Stimulated activated memory B cell treated with anti-CD40 and anti-IgM and Interleukin-4, amounts not matched to agents 10 μg/mL and 1 μg/mL and 100 μg/mL, for 72 hours (primary cell): ENCODE results near the gene BMP2K.

Source experiments
- ATAC-seq: fragments of 150-1000 bp; cut with Tn5 transposase; 2 replicates; pipeline ENCODE4 v1.10.0; 2021
- H3K27ac Mint-ChIP-seq: one replicate; pipeline ENCODE4 v1.8.0; 2022; ENCODE audit warnings: mild to moderate bottlenecking, mixed read lengths
- H3K27me3 Mint-ChIP-seq: one replicate; pipeline ENCODE4 v1.8.0; 2022; ENCODE audit warnings: mixed read lengths
- H3K36me3 Mint-ChIP-seq: one replicate; pipeline ENCODE4 v1.8.0; 2022; ENCODE audit warnings: mixed read lengths
- H3K4me1 Mint-ChIP-seq: one replicate; pipeline ENCODE4 v1.8.0; 2022; ENCODE audit warnings: mixed read lengths
- H3K4me3 Mint-ChIP-seq: one replicate; pipeline ENCODE4 v1.8.0; 2022; ENCODE audit warnings: mild to moderate bottlenecking, moderate library complexity, mixed read lengths
- H3K9me3 Mint-ChIP-seq: one replicate; pipeline ENCODE4 v1.8.0; 2022; ENCODE audit warnings: mixed read lengths

The BMP2K gene

DNA sequence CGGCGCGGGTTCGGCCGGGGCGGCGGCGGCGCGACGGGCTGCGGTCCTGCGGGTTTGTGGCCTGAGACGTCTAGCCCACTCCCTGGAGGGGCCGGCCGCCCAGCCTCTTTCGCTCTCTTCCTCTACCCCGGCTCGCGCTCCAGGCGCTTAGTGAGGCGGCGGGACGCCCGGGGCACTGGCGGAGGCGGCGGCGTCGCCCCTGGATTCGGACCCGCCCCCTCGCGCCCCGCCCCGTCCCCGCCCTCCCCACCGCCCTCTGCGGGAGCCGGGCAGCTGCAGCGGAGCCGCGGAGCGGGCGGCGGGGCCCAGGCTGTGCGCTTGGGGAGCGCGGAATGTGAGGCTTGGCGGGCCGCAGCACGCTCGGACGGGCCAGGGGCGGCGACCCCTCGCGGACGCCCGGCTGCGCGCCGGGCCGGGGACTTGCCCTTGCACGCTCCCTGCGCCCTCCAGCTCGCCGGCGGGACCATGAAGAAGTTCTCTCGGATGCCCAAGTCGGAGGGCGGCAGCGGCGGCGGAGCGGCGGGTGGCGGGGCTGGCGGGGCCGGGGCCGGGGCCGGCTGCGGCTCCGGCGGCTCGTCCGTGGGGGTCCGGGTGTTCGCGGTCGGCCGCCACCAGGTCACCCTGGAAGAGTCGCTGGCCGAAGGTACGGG is at the start of gene BMP2K:
TSS of gene BMP2K (plus strand) at position 272 of the 650 bp plus-strand sequence. CDS start at position 466, 194 bp downstream.
- H3K4me3 Mint-ChIP-seq: no peak within 1 kb of the TSS
- H3K9me3 Mint-ChIP-seq: no peaks in the 10 kb centered on the region
- H3K4me1 Mint-ChIP-seq: peaks cover 23% of the 10 kb centered on the region
- H3K36me3 Mint-ChIP-seq: no peaks in the 10 kb centered on the region
- no peaks in the 10 kb centered on the region for H3K27me3 Mint-ChIP-seq
- ATAC-seq: peak; percentile 92
- peak within 1 kb of the TSS; percentile 96 for H3K27ac Mint-ChIP-seq

DNA sequence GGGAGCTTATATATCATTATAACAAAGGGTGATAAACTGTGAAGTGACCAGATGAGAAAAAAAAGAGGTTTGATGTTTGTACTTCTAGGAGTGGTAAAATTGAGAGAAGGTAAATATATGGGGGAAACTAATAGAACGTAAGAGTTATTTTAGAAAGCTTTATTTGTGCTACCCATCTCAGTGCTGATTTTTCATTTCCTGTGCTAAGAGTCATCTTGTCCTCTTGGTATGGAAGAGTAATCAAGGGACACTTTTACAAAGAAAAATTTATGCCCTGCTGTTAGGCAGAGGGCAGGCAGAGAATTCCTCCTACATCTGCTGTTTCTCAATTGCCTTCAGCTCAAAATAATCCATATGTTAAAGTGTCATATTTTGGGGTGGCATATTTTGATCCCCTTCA is 49.6 kb upstream of the BMP2K start:
- Mint-ChIP-seq H3K27ac (peak overlapping the region; percentile 50), H3K9me3 (no peaks in the 10 kb centered on the region), H3K4me1 (peaks cover 24% of the 10 kb centered on the region), H3K4me3 (no peak overlapping the region), H3K36me3 (no peaks in the 10 kb centered on the region), H3K27me3 (no peaks in the 10 kb centered on the region)
- no peak for ATAC-seq

GRCh38 chr4:78732332-78733104 is 43.6 kb upstream of the BMP2K start:
- H3K27ac Mint-ChIP-seq: no peak overlapping the region
- peaks cover 36% of the 10 kb centered on the region for H3K4me1 Mint-ChIP-seq
- no peak for ATAC-seq
- no peaks in the 10 kb centered on the region for H3K27me3 Mint-ChIP-seq
- H3K36me3 Mint-ChIP-seq: no peaks in the 10 kb centered on the region
- no peak overlapping the region for H3K4me3 Mint-ChIP-seq
- H3K9me3 Mint-ChIP-seq: no peaks in the 10 kb centered on the region

DNA sequence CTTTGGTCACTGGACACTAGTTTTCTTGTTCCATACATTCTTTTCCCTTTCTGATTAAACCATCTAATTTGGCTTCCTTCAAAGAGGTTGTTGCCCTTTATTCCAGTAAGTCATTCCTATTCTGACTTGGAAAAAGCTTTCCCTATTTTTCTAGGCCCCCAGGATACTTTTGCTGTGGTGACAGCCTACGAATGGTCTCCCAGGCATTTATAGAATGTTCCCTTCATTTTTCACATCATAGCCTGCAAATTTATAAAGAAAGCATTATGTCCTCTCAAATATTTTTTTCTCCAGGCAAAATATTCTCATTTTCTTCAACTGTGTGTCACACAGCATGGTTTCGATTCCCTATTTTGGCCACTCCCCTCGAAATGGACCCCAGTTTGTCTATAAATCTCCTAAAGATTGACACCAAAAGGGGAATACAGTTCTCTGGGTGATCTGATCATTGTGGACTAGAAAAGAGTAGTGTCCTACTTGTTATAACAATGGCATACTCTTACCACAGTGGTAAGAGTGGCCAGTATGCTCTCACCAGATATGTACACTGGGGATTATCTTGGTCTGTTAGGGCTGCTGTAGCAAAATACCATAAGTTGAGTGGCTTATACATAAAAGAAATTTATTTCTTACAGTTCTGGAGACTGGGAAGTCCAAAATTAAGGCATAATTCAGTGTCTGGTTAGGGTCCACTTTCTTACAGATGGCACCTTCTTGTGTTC is 41.5 kb upstream of the BMP2K start:
- peaks cover 42% of the 10 kb centered on the region for H3K4me1 Mint-ChIP-seq
- ATAC-seq: no peak
- no peak overlapping the region for H3K4me3 Mint-ChIP-seq
- no peaks in the 10 kb centered on the region for H3K36me3 Mint-ChIP-seq
- H3K9me3 Mint-ChIP-seq: no peaks in the 10 kb centered on the region
- peak overlapping the region; percentile 67 for H3K27ac Mint-ChIP-seq
- no peaks in the 10 kb centered on the region for H3K27me3 Mint-ChIP-seq

DNA sequence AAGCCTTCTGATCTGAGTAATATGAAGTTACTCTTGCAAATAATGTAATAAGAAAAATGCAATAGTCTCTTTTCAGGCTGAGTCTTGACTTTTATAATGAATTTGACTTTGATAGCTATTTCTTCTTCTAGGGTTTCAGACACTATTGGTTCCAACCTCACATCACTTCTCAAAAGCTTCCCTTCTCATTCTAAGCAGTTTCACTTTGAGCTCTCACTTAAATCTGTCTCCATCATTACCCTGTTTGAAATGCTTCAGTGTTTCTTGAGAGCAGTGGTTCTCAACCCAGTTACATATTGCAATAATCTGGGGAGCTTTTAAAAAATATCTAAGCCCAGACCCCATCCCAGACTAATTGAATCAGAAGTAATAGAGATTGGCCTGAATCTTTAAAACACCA is 40.5 kb upstream of the BMP2K start:
- no peak overlapping the region for H3K4me3 Mint-ChIP-seq
- no peaks in the 10 kb centered on the region for H3K36me3 Mint-ChIP-seq
- H3K27me3 Mint-ChIP-seq: no peaks in the 10 kb centered on the region
- H3K4me1 Mint-ChIP-seq: peaks cover 42% of the 10 kb centered on the region
- H3K9me3 Mint-ChIP-seq: no peaks in the 10 kb centered on the region
- peak; percentile 73 for ATAC-seq
- H3K27ac Mint-ChIP-seq: peak overlapping the region; percentile 89

GRCh38 chr4:78737035-78737434 is 39.1 kb upstream of the BMP2K start:
- ATAC-seq: peak; percentile 71
- Mint-ChIP-seq H3K27ac (peak overlapping the region; percentile 89), H3K27me3 (no peaks in the 10 kb centered on the region), H3K4me1 (peaks cover 44% of the 10 kb centered on the region), H3K4me3 (no peak overlapping the region), H3K9me3 (no peaks in the 10 kb centered on the region), H3K36me3 (no peaks in the 10 kb centered on the region)

DNA sequence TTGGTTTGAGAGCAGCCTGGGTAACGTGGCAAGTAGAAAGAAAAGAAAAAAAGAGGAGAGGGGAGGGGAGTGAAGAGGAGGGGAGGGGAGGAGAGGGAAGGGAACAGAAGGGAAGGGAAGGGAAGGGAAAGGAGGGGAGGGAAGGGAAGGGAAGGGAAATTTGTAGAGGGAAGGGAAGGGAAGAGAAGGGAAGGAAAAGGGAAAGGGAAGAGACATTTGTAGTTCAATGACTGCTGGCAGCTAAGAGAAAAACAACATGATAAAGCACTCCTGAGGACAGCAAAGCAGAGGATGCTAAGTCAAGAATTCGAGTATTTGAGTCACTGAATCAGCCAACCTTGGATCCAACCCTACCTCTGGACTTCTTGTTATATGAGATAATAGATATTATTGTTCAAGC is 38.2 kb upstream of the BMP2K start:
- Mint-ChIP-seq H3K9me3 (no peaks in the 10 kb centered on the region), H3K27me3 (no peaks in the 10 kb centered on the region), H3K4me1 (peaks cover 50% of the 10 kb centered on the region), H3K36me3 (no peaks in the 10 kb centered on the region), H3K27ac (peak overlapping the region; percentile 89), H3K4me3 (no peak overlapping the region)
- no peak for ATAC-seq

DNA sequence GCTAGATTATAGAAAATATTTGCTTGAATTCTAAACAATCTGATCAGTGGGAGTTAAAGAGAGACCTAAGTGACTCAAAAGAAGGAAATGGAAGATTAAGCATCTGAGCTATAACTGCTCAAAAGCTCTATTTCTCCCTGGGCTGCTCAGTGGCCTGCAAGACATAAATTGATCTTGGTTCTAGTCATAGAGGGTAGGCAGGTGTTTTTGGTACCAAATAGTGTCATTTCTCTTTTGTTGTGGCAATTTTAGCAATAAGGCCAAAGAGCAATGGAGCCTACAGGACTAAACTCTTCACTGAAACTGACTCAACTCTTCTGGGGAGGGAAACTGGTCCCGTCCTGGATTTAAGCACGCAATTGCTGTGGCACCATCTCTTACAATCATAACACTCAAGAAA is 33.9 kb upstream of the BMP2K start:
- no peaks in the 10 kb centered on the region for H3K9me3 Mint-ChIP-seq
- peak overlapping the region; percentile 76 for H3K27ac Mint-ChIP-seq

GRCh38 chr4:78747475-78747922 is 28.7 kb upstream of the BMP2K start:
- ATAC-seq: no peak
- H3K4me3 Mint-ChIP-seq: no peak overlapping the region
- H3K4me1 Mint-ChIP-seq: peaks cover 36% of the 10 kb centered on the region
- no peak overlapping the region for H3K27ac Mint-ChIP-seq
- H3K9me3 Mint-ChIP-seq: no peaks in the 10 kb centered on the region
- H3K27me3 Mint-ChIP-seq: no peaks in the 10 kb centered on the region
- H3K36me3 Mint-ChIP-seq: no peaks in the 10 kb centered on the region

More for the DNA sequence above, 33.9 kb upstream of the BMP2K start:
- H3K36me3 Mint-ChIP-seq: no peaks in the 10 kb centered on the region
- H3K4me3 Mint-ChIP-seq: no peak overlapping the region
- H3K27me3 Mint-ChIP-seq: no peaks in the 10 kb centered on the region
- H3K4me1 Mint-ChIP-seq: peaks cover 18% of the 10 kb centered on the region
- ATAC-seq: peak; percentile 74

- ATAC-seq: no peak
- no peak overlapping the region for H3K27ac Mint-ChIP-seq
- no peaks in the 10 kb centered on the region for H3K27me3 Mint-ChIP-seq
- H3K4me3 Mint-ChIP-seq: no peak overlapping the region
- peaks cover 45% of the 10 kb centered on the region for H3K4me1 Mint-ChIP-seq
- no peaks in the 10 kb centered on the region for H3K36me3 Mint-ChIP-seq
- H3K9me3 Mint-ChIP-seq: no peaks in the 10 kb centered on the region
Observed at GRCh38 chr4:78748381-78748780, 27.8 kb upstream of the BMP2K start.

DNA sequence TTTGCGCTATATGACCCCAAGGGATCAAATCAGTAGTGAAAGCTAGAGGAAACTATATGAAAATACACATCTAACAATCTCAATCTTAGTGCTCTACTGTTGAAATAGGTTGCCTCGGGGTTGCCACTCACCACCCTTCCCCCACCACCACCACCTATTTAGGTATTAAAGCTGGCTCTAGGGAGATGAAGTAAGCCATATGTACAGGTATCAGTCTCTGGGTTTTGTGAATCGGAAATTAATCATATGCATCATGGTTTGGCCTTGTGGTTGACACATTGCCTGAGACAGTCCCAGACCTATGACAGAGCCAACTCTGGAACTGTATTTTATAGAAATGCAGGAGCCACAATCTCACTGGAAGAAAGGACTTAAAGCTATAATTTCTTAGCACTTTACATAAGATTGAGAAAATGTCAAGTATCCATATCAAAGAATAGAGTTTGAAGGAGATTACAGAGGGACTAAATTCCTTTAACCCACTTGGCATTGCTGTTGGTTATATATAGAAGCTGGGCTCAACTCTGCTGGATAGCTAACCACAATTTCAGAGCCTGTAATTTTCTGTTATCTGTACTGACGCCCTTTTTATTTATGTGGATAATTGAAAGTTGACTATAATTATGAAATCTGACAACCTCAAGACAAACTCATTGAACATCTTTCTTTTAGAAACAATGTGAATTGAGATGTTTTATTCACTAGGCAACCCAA is 26.7 kb upstream of the BMP2K start:
- peak overlapping the region; percentile 50 for H3K4me3 Mint-ChIP-seq
- peak overlapping the region; percentile 99 for H3K27ac Mint-ChIP-seq
- H3K9me3 Mint-ChIP-seq: no peaks in the 10 kb centered on the region
- H3K27me3 Mint-ChIP-seq: no peaks in the 10 kb centered on the region
- no peaks in the 10 kb centered on the region for H3K36me3 Mint-ChIP-seq
- ATAC-seq: peak; percentile 71
- peaks cover 49% of the 10 kb centered on the region for H3K4me1 Mint-ChIP-seq

- Mint-ChIP-seq H3K9me3 (no peaks in the 10 kb centered on the region), H3K36me3 (no peaks in the 10 kb centered on the region), H3K4me3 (peak overlapping the region; percentile 77), H3K27ac (peak overlapping the region; percentile 99), H3K4me1 (peaks cover 49% of the 10 kb centered on the region), H3K27me3 (no peaks in the 10 kb centered on the region)
- ATAC-seq: peak; percentile 96
Observed at GRCh38 chr4:78749972-78750727, 26.0 kb upstream of the BMP2K start.

GRCh38 chr4:78753091-78753490 is 23.1 kb upstream of the BMP2K start:
- peak; percentile 21 for ATAC-seq
- no peaks in the 10 kb centered on the region for H3K27me3 Mint-ChIP-seq
- peak overlapping the region; percentile 99 for H3K27ac Mint-ChIP-seq
- no peaks in the 10 kb centered on the region for H3K36me3 Mint-ChIP-seq
- H3K9me3 Mint-ChIP-seq: no peaks in the 10 kb centered on the region
- H3K4me3 Mint-ChIP-seq: no peak overlapping the region
- peaks cover 70% of the 10 kb centered on the region for H3K4me1 Mint-ChIP-seq

DNA sequence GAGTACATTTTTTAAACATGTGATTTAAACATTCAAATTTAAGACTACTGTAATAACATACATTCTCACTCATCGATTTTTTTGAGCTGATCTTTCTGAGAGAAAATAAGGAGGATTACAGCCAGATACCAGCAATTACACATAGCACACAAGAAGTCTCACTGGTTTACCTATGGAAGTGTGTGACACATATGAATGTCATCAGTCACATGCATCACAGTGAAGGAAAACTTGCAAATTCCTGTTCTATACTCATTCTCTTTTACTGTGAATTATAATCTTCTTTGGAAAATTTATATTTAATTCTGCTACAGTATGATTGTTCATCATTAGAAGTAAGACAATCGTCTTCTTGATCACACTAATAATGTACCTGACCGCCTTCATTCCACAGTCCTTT is 21.3 kb upstream of the BMP2K start:
- H3K36me3 Mint-ChIP-seq: no peaks in the 10 kb centered on the region
- H3K4me3 Mint-ChIP-seq: no peak overlapping the region
- H3K9me3 Mint-ChIP-seq: no peaks in the 10 kb centered on the region
- no peak overlapping the region for H3K27ac Mint-ChIP-seq
- H3K27me3 Mint-ChIP-seq: no peaks in the 10 kb centered on the region
- no peak for ATAC-seq
- H3K4me1 Mint-ChIP-seq: peaks cover 60% of the 10 kb centered on the region
